Astrocyte of the hippocampus (primary cell): ENCODE results near the gene NELFE.
"Not testable (repeated sequence)": the region's sequence is repeated elsewhere in the genome, so short reads cannot be mapped to it uniquely, and the experiment has no call there.

Experiments
- DNase-seq: peaks from one replicate; pipeline ENCODE4 v3.0.0; 2011; ENCODE audit warnings: low read depth, low spot score

Gene NELFE

GRCh38 chr6:31958741-31959739 lies at the start of gene NELFE, which contains the start of gene SKIC2:
Gene NELFE, minus strand, starts transcription at chr6:31958971. Its CDS starts 525 bp downstream, at chr6:31958446.
Gene SKIC2, plus strand, starts transcription at chr6:31959175. Its CDS starts 18 bp downstream, at chr6:31959193.
- peak; percentile 99 for DNase-seq

GRCh38 chr6:32008037-32008436 lies 49.3 kb upstream of the NELFE start:
- not testable (repeated sequence) for DNase-seq

GRCh38 chr6:32007086-32007485 lies 48.3 kb upstream of the NELFE start:
- not testable (repeated sequence) for DNase-seq

GRCh38 chr6:32005991-32006529 lies 47.3 kb upstream of the NELFE start:
- DNase-seq: not testable (repeated sequence)

- not testable (repeated sequence) for DNase-seq
Observed at GRCh38 chr6:32005538-32005880, 46.7 kb upstream of the NELFE start.

DNA sequence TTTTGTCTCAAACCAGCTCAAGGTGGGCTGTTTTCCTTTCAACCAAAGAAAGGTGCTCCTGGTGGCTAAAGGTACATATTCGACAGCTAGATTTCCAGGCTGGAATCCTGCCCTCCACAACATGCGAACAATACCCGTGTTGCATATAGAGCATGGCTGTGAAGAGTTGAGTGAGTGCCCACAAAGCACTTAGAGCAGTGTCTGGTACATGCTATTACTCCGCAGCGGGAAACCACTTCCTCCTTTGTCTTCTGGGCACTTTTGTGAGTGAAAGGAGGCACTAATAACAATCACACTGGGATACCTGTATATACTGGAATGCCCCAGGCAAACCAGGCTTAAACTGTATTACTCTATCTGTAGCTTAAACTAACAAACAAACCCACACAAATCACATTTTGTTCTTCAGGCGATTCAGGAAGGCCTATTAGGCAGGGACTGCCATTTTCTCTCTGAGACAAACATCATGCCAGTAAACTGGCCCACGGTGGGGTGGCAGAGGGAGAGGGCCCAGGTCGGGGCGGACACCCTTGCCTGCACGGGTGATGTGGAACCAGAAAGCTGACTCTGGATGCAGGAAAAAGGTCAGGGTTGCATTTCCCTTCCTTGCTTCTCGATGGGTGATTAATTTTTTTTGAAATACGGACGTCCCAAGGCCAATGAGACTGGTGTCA lies 46.2 kb upstream of the NELFE start:
- not testable (repeated sequence) for DNase-seq

DNA sequence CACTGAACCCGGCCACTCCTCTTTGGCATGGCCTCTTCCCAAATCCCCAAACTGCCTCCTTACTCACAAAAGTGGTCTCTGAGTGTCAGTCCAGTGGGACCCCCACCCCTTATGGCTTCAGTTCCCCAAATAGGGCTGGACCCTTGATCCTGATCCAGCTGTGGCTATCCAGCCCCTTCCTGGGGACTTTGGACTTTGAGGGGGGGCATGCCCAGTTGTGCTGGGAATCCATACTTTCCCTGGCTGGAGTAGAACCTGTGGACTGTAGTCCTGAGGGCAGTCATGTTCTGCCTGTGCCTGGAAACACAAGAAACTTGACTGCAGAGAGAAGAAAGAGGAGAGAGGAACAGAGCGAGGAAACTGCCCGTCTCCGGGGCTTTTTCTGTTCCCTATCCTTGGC lies 45.6 kb upstream of the NELFE start:
- DNase-seq: not testable (repeated sequence)

DNA sequence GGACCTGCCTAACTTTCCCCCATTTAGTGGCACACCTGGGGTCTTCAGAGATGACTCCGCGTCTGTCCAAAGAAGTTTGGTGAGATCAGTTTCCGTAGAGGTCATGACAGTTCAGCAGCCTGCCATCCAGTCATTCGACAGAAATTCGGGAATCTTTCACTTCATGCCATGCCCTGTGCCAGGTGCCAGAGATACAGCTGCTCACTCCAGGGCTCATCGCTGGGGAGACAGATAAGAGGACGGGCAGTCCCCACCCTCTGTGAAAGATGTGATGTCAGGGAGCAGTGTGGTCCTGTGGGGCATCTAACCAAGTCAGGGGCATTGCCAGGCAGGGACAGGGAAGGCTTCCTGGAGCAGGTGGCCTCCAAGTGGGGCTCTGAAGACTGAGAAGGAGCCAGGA lies 44.5 kb upstream of the NELFE start:
- not testable (repeated sequence) for DNase-seq

GRCh38 chr6:32002546-32003268 lies 43.9 kb upstream of the NELFE start:
- DNase-seq: not testable (repeated sequence)

DNA sequence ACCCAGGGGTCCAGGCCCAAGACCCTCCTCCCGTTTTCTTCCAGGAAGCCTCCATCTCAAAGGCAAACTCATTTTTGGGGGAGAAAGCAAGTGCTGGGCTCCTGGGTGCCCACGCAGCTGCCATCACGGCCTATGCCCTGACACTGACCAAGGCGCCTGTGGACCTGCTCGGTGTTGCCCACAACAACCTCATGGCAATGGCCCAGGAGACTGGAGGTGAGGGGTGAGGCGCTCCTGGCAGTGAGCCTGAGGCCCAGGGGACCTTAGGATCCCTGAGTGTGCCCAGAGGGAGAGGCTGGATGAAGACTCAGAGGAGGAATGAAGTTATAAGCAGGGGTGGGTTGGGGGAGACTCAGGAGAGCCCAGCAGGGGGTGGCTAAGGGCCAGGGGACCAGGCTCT lies 37.6 kb upstream of the NELFE start:
- DNase-seq: not testable (repeated sequence)

DNA sequence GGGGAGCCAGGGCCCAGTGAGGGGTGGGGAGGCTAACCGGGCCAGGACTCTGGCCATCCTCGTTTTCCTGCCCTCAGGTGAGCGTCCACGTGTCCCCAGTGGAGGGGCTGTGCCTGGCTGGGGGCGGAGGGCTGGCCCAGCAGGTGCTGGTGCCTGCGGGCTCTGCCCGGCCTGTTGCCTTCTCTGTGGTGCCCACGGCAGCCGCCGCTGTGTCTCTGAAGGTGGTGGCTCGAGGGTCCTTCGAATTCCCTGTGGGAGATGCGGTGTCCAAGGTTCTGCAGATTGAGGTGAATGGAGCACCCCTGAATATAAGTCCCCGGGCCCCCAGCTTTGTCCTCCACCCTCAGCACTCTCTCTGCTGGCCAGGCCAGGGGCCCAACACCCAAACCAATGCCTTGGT lies 35.6 kb upstream of the NELFE start:
- DNase-seq: not testable (repeated sequence)

DNA sequence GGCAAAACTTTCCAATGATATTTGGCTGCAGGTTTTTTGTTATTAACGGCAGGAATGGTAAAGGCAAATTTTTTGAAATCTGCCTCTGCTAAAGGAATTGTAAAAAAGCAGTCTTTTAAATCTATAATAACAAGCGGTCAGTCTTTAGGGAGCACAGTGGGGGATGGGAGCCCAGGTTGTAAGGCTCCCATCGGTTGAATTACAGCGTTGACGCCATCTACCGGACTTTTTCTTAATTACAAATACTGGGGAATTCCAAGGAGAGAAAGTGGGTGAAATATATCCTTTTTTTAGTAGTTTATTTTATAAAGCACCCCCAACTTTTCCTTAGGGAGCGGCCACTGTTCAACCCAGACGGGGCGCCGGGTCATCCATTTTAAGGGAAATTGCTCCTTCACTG lies 30.6 kb upstream of the NELFE start:
- DNase-seq: not testable (repeated sequence)

DNA sequence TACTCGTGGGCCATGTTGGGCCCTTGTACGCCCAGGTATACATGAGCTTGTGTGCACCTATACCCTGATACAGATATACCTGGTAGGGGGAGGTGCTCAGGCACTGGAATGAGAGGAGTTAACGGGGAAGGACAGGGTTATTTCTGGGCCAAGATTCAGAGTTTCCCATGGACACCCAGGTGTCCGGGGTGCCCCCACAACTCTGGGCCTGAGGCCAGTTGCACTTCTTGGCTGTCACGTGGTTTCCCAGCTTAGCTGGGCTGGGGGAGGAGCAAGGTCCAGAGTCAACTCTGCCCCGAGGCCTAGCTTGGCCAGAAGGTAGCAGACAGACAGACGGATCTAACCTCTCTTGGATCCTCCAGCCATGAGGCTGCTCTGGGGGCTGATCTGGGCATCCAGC lies 23.0 kb upstream of the NELFE start, which contains the start of gene C4A:
C4A (plus strand) TSS at position 314 of the 400 bp plus-strand sequence; CDS start at position 365, 51 bp downstream.
- DNase-seq: not testable (repeated sequence)

DNA sequence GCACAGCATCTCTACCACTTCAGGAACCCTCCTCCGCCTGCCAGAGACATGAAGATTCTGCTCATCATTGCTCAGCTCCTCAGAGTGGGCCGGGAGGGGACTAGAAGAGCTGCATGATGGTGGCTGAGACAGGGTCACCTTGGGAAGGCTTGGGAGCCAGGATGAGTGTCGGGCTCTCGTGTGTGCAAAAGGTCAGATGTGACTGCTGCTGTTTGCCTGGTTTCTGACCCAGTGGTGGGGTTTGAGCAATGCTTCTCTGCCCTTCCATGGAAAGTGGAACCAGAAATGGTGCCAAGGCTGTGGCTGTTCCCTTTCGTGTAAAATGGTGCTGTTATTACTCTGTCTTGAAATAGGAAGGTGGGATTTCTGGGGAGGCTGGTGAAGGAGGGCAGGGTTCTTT lies 22.2 kb upstream of the NELFE start:
- not testable (repeated sequence) for DNase-seq

DNA sequence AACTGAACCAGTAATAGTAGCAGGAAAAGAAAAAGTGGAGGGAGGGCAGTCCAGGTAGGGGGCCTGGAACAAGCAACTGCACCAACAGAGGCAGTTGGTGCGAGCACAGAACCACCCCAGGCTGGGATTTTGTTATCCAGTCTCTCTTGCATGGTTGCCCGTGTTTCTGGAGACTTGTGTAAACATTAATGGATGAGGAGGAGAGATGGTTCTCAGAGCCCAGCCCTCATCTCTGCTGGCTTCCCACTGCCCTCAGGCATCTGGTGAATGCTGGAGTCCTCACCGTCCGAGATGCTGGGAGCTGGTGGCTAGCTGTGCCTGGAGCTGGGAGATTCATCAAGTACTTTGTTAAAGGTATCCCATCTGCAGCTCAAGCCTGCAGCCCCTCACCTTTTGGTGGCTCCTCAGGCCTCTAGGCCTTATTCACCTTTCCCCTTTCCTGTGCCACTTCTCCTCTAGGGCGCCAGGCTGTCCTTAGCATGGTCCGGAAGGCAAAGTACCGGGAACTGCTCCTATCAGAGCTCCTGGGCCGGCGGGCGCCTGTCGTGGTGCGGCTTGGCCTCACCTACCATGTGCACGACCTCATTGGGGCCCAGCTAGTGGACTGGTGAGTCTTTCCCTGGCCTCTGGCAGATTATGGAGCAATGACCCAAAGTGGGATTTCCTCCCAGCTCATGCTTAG lies 21.6 kb upstream of the NELFE start:
- DNase-seq: not testable (repeated sequence)

- no peak for DNase-seq
Observed at GRCh38 chr6:31979238-31979898, 20.6 kb upstream of the NELFE start.

GRCh38 chr6:31978831-31979230 lies 20.1 kb upstream of the NELFE start:
- no peak for DNase-seq

DNA sequence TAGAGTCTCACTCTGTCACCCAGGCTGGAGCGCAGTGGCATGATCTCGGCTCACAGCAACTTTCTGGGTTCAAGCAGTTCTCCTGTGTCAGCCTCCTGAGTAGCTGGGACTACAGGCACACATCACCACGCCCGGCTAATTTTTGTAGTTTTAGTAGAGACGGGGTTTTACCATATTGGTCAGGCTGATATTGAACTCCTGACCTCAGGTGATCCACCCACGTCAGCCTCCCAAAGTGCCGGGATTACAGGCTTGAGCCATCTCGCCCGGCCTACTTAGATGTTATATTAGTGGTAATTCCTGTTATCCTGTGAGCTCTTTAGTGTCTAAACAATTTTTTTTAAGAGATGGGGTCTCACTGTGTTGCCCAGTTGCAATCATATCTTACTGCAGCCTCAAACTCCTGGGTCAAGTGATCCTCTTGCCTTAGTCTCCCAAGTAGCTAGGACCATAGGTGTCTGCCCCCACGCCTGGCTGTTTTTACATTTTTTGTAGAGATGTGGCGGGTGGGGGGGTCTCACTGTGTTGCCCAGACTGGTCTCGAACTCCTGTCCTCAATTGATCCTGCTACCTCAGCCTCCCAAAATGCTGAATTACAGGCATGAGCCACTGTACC lies 19.2 kb upstream of the NELFE start:
- no peak for DNase-seq

DNA sequence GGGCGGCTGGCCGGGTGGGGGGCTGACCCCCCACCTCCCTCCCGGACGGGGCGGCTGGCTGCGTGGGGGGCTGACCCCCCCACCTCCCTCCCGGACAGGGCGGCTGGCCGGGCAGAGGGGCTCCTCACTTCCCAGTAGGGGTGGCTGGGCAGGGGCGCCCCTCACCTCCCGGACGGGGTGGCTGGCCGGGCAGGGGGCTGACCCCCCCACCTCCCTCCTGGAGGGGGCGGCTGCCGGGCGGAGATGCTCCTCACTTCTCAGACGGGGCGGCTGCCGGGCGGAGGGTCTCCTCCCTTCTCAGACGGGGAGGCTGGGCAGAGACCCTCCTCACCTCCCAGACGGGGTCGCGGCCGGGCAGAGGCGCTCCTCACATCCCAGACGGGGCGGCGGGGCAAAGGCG lies 17.3 kb upstream of the NELFE start:
- not testable (repeated sequence) for DNase-seq
